Endodermal cell (in vitro differentiated cells): ENCODE measurements around the gene AXIN2. TPM values are rescaled to one million over a fixed set of nuclear protein-coding genes. Genes with fewer than 3 reads are reported as not detected.

Experiments used
- DNase-seq: peaks from one replicate; pipeline ENCODE4 v3.0.0-alpha.2; 2017
- H3K27ac ChIP-seq: 2 replicates; pipeline ENCODE4 v1.5.1; 2013; ENCODE audit warnings: mild to moderate bottlenecking, low read depth, low read length, moderate library complexity
- H3K27me3 ChIP-seq: 2 replicates; pipeline ENCODE4 v1.6.1; 2013; ENCODE audit warnings: mild to moderate bottlenecking, low read length, moderate library complexity; ENCODE audit not compliant: insufficient read depth, control insufficient read depth, poor library complexity, severe bottlenecking
- H3K36me3 ChIP-seq: 2 replicates; pipeline ENCODE4 v1.7.0; 2013; ENCODE audit warnings: mild to moderate bottlenecking, low read length, moderate library complexity; ENCODE audit not compliant: control insufficient read depth, insufficient read depth
- H3K4me1 ChIP-seq: one replicate; pipeline ENCODE4 v1.7.0; 2013; ENCODE audit warnings: low read length; ENCODE audit not compliant: control insufficient read depth, insufficient read depth
- H3K4me3 ChIP-seq: 2 replicates; pipeline ENCODE4 v1.5.1; 2013; ENCODE audit warnings: mild to moderate bottlenecking, low read length, moderate library complexity
- H3K9ac ChIP-seq: 2 replicates; pipeline ENCODE4 v1.6.1; 2013; ENCODE audit warnings: mild to moderate bottlenecking, low read length, moderate library complexity; ENCODE audit not compliant: poor library complexity, severe bottlenecking; ENCODE audit errors: extremely low read depth
- H3K9me3 ChIP-seq: 2 replicates; pipeline ENCODE4 v1.6.1; 2013; ENCODE audit warnings: mild to moderate bottlenecking, low read length, moderate library complexity; ENCODE audit not compliant: control insufficient read depth
- H3K27ac Mint-ChIP-seq: 2 replicates; pipeline ENCODE4 v1.8.0; 2020; ENCODE audit warnings: mixed read lengths
- H3K27me3 Mint-ChIP-seq: 2 replicates; pipeline ENCODE4 v1.8.0; 2021; ENCODE audit warnings: mild to moderate bottlenecking, mixed read lengths; ENCODE audit not compliant: insufficient read depth
- H3K36me3 Mint-ChIP-seq: 2 replicates; pipeline ENCODE4 v1.8.0; 2020; ENCODE audit warnings: low read depth, mixed read lengths
- H3K4me1 Mint-ChIP-seq: 2 replicates; pipeline ENCODE4 v1.8.0; 2020; ENCODE audit warnings: mixed read lengths
- H3K4me3 Mint-ChIP-seq: 2 replicates; pipeline ENCODE4 v1.8.0; 2020; ENCODE audit warnings: mild to moderate bottlenecking, moderate library complexity, mixed read lengths
- H3K9me3 Mint-ChIP-seq: 2 replicates; pipeline ENCODE4 v1.8.0; 2020; ENCODE audit warnings: mild to moderate bottlenecking, mixed read lengths
- WGBS, 2 experiments: methylation state at CpG; one replicate each; pipeline versions ENCODE4 v1.1.5 to v1.1.7; 2013; ENCODE audit warnings: missing lambda C conversion rate in 2 of 2, mixed read lengths in 1 of 2; ENCODE audit not compliant: insufficient coverage in 1 of 2, insufficient read length in 1 of 2; 5-methylcytosine and 5-hydroxymethylcytosine counted together
- total RNA-seq, 2 donors: library from RNA; stranded (reverse); fragmentation: NEBNext Ultra II Directional in 1 of 2; extraction: Animal tissue kit (Norgen Biotek cat#: 25700) in 1 of 2; gene quantifications; 2 replicates in 1 of 2; 3 replicates in 1 of 2; pipeline ENCODE4 v1.2.1, GENCODE V29; 2021
- TF ChIP-seq, protein P1 (sequence below): fragments of 200-600 bp; sonication (generic); conservative IDR thresholded peaks from 2 replicates; pipeline ENCODE4 v1.5.0; 2021; ENCODE audit warnings: antibody characterized with exemption, mild to moderate bottlenecking

AXIN2 gene
- total RNA-seq, 2 donors from 2014 or later = 40.1 to 53.2 TPM

DNA sequence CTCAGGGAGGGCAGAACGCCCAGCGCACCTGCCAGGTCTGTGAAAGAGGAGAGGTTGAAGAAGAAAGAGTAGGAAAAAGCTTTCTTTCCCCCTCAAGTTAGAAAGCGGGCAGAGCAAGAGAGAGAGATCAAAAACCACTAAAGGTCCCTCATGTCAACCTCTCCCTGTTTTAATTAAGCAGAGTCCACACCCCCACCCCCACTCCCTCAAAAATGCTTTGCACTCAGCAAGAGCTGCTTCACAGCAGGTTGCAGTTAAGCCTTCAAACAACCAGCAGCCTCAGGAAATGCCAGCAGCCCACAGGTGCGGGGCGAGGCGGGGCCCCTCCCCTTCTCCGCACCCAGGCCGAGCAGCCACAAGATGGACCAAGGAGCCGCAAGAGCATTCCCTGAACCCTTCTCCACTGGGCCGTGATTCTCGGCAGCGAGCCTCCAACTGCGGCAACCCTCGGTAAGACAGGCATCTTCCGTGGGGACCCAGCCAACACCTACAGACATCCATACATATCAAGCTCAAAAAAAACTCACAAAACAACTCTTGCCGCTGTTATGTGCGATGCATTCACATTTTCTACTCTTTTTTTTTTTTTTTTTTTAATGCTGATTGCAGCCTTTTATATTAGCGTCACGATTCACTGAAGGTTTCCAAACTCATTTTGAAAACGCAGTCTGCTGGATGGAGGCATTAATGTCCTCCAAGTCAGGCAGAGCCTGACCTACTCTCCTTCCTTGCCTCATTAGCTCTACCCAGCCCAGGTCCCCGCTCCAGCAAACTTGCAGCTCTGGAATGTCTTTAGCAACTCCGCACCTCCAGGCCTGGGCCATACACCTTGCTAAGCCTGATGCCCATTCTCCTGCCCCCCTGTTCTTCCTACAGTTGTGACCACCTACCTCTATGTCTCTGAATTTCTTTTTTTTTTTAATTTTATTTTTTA is 66.1 kb downstream of the AXIN2 start:
- no peaks in the 10 kb centered on the region for H3K9me3 ChIP-seq
- Mint-ChIP-seq H3K36me3 (no peaks in the 10 kb centered on the region), H3K4me1 (peaks cover 30% of the 10 kb centered on the region), H3K4me3 (peak overlapping the region; percentile 51), H3K27me3 (no peaks in the 10 kb centered on the region), H3K9me3 (no peaks in the 10 kb centered on the region), H3K27ac (peak overlapping the region; percentile 81)
- TF ChIP-seq, protein P1, sequence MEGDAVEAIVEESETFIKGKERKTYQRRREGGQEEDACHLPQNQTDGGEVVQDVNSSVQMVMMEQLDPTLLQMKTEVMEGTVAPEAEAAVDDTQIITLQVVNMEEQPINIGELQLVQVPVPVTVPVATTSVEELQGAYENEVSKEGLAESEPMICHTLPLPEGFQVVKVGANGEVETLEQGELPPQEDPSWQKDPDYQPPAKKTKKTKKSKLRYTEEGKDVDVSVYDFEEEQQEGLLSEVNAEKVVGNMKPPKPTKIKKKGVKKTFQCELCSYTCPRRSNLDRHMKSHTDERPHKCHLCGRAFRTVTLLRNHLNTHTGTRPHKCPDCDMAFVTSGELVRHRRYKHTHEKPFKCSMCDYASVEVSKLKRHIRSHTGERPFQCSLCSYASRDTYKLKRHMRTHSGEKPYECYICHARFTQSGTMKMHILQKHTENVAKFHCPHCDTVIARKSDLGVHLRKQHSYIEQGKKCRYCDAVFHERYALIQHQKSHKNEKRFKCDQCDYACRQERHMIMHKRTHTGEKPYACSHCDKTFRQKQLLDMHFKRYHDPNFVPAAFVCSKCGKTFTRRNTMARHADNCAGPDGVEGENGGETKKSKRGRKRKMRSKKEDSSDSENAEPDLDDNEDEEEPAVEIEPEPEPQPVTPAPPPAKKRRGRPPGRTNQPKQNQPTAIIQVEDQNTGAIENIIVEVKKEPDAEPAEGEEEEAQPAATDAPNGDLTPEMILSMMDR = peak; percentile 42
- peak; percentile 97 for DNase-seq
- WGBS, 2 experiments = 10 to 13% methylated on average over 10 to 22 of the region's 22 CpGs
- H3K4me3 ChIP-seq = peak overlapping the region; percentile 47
- H3K9ac ChIP-seq = no peak overlapping the region
- H3K36me3 ChIP-seq = no peaks in the 10 kb centered on the region
- H3K4me1 ChIP-seq = peaks cover 6% of the 10 kb centered on the region
- H3K27me3 ChIP-seq = no peaks in the 10 kb centered on the region
- no peak overlapping the region for H3K27ac ChIP-seq

DNA sequence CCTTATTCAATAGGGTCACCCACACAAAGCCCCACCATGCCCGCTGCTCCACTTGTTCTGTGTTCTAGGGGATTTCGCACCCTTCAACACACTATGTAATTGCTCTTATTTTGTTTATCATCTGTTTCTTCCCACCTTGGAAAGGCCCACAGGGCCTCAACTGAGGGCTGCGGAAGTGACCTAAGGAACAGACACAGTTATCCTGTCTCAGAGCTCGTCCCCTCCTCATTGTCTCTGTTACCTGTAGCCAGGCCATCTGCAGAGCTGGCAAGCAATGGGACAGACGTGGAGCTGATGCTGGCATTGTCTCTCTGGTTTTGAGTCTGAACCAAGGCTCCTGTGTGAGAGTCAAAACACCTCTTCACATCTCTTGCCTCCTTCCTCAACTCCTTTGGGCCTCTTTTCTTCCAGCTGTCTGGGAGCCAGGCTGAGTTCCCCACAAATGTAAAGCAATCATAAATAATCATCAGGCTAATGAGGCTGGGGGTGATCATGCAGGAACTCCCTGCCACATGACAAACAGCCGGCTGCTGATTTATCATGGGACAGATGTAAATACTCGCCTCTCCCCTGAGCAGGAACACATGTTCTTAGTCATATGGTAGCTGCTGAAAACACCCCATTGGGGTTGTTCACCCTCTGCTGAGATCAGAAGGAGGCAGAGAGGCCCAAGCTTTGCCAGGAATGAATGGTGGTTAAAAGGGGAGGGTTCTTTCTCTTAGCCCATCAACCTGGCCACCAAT is 71.9 kb downstream of the AXIN2 start:
- WGBS, 2 experiments = 91 to 92% methylated on average over 4 to 7 of the region's 7 CpGs
- H3K4me3 ChIP-seq = no peak overlapping the region
- Mint-ChIP-seq H3K4me3 (no peak overlapping the region), H3K4me1 (peaks cover 19% of the 10 kb centered on the region), H3K9me3 (peaks cover 7% of the 10 kb centered on the region), H3K36me3 (no peaks in the 10 kb centered on the region), H3K27ac (no peak overlapping the region), H3K27me3 (peaks cover 2% of the 10 kb centered on the region)
- H3K9ac ChIP-seq = no peak overlapping the region
- TF ChIP-seq, protein P1 = no peak
- no peaks in the 10 kb centered on the region for H3K9me3 ChIP-seq
- no peak overlapping the region for H3K27ac ChIP-seq
- no peaks in the 10 kb centered on the region for H3K36me3 ChIP-seq
- no peaks in the 10 kb centered on the region for H3K27me3 ChIP-seq
- H3K4me1 ChIP-seq = peaks cover 5% of the 10 kb centered on the region
- no peak for DNase-seq

DNA sequence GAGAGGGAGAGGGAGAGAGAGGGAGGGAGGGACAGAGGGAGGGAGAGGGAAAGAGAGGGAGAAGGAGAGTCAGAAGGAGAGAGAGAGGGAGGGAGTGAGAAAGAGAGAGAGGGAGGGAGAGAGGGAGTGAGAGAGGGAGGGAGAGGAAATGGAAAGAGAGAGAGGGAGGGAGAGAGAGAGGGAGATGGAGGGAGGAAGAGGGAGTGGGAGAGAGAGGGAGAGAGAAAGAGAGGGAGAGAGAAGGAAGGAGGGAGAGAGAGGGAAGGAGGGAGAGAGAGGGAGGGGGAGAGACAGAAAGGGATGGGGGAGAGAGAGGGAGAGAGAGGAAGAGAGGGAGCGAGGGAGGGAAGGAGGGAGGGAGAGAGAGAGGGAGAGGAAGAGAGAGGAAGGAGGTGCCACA is 72.8 kb downstream of the AXIN2 start:
- H3K4me1 ChIP-seq = peaks cover 2% of the 10 kb centered on the region
- H3K27ac Mint-ChIP-seq = no peak overlapping the region
- peaks cover 12% of the 10 kb centered on the region for H3K9me3 Mint-ChIP-seq
- DNase-seq = no peak
- TF ChIP-seq, protein P1 = no peak
- H3K27ac ChIP-seq = no peak overlapping the region
- H3K27me3 ChIP-seq = no peaks in the 10 kb centered on the region
- H3K36me3 Mint-ChIP-seq = no peaks in the 10 kb centered on the region
- H3K4me3 Mint-ChIP-seq = no peak overlapping the region
- no peaks in the 10 kb centered on the region for H3K9me3 ChIP-seq
- peaks cover 2% of the 10 kb centered on the region for H3K27me3 Mint-ChIP-seq
- H3K9ac ChIP-seq = no peak overlapping the region
- no peak overlapping the region for H3K4me3 ChIP-seq
- H3K4me1 Mint-ChIP-seq = peaks cover 13% of the 10 kb centered on the region
- H3K36me3 ChIP-seq = no peaks in the 10 kb centered on the region
- WGBS, 2 experiments = 100% methylated on average over 1 of the region's 1 CpG
